Caki2 (cell line): Measurements from ENCODE around the gene MGAT5. TPM values are rescaled to one million over a fixed set of nuclear protein-coding genes. Genes with fewer than 3 reads are reported as not detected.

ENCODE experiments used
- DNase-seq: peaks from one replicate; pipeline ENCODE4 v3.0.0-alpha.2; 2015; ENCODE audit warnings: low read depth
- in situ Hi-C: cut with HindIII; loops from 2 replicates; pipeline ENCODE4 v1.10.0; 2016; ENCODE audit warnings: low sequenced_read_pairs, low pct_unique_long_range_greater_than_20kb, mixed read lengths
- total RNA-seq: library from RNA; depleted of rRNA; stranded (reverse); fragments of >200 nt; shearing (Covaris generic); gene quantifications from 2 replicates; pipeline ENCODE4 v1.2.3, GENCODE V29; 2014; ENCODE audit warnings: low replicate concordance

The MGAT5 gene
- total RNA-seq, 1 experiment from 2014 or later, result 28.5 TPM

- no peak for DNase-seq
- in situ Hi-C loops, result no loop called here
Observed at GRCh38 chr2:134435936-134436335, 182.1 kb downstream of the MGAT5 start.

- in situ Hi-C loops, result no loop called here
Observed at GRCh38 chr2:134436706-134437105, 182.8 kb downstream of the MGAT5 start.

GRCh38 chr2:134438371-134438770 lies 184.5 kb downstream of the MGAT5 start:
- in situ Hi-C loops, result no loop called here

More at GRCh38 chr2:134436706-134437105, 182.8 kb downstream of the MGAT5 start:
- no peak for DNase-seq

GRCh38 chr2:134440336-134440909 lies 186.6 kb downstream of the MGAT5 start:
- no peak for DNase-seq
- in situ Hi-C loops, result no loop called here

More at GRCh38 chr2:134438371-134438770, 184.5 kb downstream of the MGAT5 start:
- no peak for DNase-seq

- in situ Hi-C loops, result no loop called here
- no peak for DNase-seq
Observed at GRCh38 chr2:134441153-134441863, 187.4 kb downstream of the MGAT5 start.

- no peak for DNase-seq
- in situ Hi-C loops, result no loop called here
Observed at GRCh38 chr2:134443814-134444480, 190.1 kb downstream of the MGAT5 start.

- DNase-seq, result no peak
- in situ Hi-C loops, result no loop called here
Observed at GRCh38 chr2:134445116-134445515, 191.2 kb downstream of the MGAT5 start.

- no peak for DNase-seq
- in situ Hi-C loops, result no loop called here
Observed at GRCh38 chr2:134445985-134446382, 192.1 kb downstream of the MGAT5 start.

- no peak for DNase-seq
- in situ Hi-C loops, result no loop called here
Observed at GRCh38 chr2:134446383-134447017, 192.6 kb downstream of the MGAT5 start.

- DNase-seq, result no peak
- in situ Hi-C loops, result no loop called here
Observed at GRCh38 chr2:134447669-134448068, 193.8 kb downstream of the MGAT5 start.

GRCh38 chr2:134448650-134449049 lies 194.8 kb downstream of the MGAT5 start:
- in situ Hi-C loops, result no loop called here
- DNase-seq, result no peak

GRCh38 chr2:134449157-134449556 lies 195.3 kb downstream of the MGAT5 start:
- no peak for DNase-seq
- in situ Hi-C loops, result no loop called here

GRCh38 chr2:134449751-134450513 lies 196.1 kb downstream of the MGAT5 start:
- in situ Hi-C loops, result no loop called here
- no peak for DNase-seq

GRCh38 chr2:134451347-134451630 lies 197.4 kb downstream of the MGAT5 start:
- DNase-seq, result no peak
- in situ Hi-C loops, result no loop called here

- DNase-seq, result no peak
- in situ Hi-C loops, result no loop called here
Observed at GRCh38 chr2:134452042-134452733, 198.3 kb downstream of the MGAT5 start.

GRCh38 chr2:134453476-134453875 lies 199.6 kb downstream of the MGAT5 start:
- in situ Hi-C loops, result no loop called here

GRCh38 chr2:134453973-134454372 lies 200.1 kb downstream of the MGAT5 start:
- in situ Hi-C loops, result no loop called here
- DNase-seq, result no peak

More at GRCh38 chr2:134453476-134453875, 199.6 kb downstream of the MGAT5 start:
- DNase-seq, result no peak

- DNase-seq, result no peak
- in situ Hi-C loops, result no loop called here
Observed at GRCh38 chr2:134454426-134454825, 200.6 kb downstream of the MGAT5 start.
